ENCODE results near the gene TAF4B.

GRCh38 chr18:26386002-26386401 is 159.8 kb downstream of the TAF4B start:
- TF ChIP-seq, protein P1, sequence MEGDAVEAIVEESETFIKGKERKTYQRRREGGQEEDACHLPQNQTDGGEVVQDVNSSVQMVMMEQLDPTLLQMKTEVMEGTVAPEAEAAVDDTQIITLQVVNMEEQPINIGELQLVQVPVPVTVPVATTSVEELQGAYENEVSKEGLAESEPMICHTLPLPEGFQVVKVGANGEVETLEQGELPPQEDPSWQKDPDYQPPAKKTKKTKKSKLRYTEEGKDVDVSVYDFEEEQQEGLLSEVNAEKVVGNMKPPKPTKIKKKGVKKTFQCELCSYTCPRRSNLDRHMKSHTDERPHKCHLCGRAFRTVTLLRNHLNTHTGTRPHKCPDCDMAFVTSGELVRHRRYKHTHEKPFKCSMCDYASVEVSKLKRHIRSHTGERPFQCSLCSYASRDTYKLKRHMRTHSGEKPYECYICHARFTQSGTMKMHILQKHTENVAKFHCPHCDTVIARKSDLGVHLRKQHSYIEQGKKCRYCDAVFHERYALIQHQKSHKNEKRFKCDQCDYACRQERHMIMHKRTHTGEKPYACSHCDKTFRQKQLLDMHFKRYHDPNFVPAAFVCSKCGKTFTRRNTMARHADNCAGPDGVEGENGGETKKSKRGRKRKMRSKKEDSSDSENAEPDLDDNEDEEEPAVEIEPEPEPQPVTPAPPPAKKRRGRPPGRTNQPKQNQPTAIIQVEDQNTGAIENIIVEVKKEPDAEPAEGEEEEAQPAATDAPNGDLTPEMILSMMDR (IDR thresholded peaks at IDR 0.05), result no peak
- TF ChIP-seq IRF3 (IDR thresholded peaks at IDR 0.05; ENCODE audit: low read depth, low read length) (no peak), PBX3 (IDR thresholded peaks at IDR 0.05) (no peak)

Data from SK-N-SH (cell line).